ENCODE results near the gene SPOUT1.
A peak's percentile ranks its signal among the peaks of the same experiment; 100 is the strongest.
"Not testable (repeated sequence)": the region's sequence is repeated elsewhere in the genome, so short reads cannot be mapped to it uniquely, and the experiment has no call there.

The SPOUT1 gene, protein sequence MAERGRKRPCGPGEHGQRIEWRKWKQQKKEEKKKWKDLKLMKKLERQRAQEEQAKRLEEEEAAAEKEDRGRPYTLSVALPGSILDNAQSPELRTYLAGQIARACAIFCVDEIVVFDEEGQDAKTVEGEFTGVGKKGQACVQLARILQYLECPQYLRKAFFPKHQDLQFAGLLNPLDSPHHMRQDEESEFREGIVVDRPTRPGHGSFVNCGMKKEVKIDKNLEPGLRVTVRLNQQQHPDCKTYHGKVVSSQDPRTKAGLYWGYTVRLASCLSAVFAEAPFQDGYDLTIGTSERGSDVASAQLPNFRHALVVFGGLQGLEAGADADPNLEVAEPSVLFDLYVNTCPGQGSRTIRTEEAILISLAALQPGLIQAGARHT

GRCh38 chr9:128829477-128830251 is at the start of gene SPOUT1:
SPOUT1 (minus strand) TSS chr9:128829794; CDS start chr9:128829780, 14 bp downstream.
- H3K9me3 ChIP-seq (ENCODE audit: insufficient read depth, low read depth, low read length), result no peaks in the 10 kb centered on the region
- peaks cover 53% of the 10 kb centered on the region for H3K36me3 ChIP-seq (ENCODE audit: insufficient read depth, low read depth, low read length)
- H3K4me1 ChIP-seq (ENCODE audit: insufficient read depth, low read length), result 0 out of 2 replicates have a peak, but pooled peaks cover 4% of the 10 kb centered on the region
- peak within 1 kb of the TSS; percentile 13 for H3K27ac ChIP-seq (ENCODE audit: low read length)
- H3K9ac ChIP-seq (ENCODE audit: low read depth, low read length), result peak within 1 kb of the TSS; percentile 85
- peak within 1 kb of the TSS; percentile 83 for H3K4me3 ChIP-seq (ENCODE audit: low read length)
- no peaks in the 10 kb centered on the region for H3K27me3 ChIP-seq (ENCODE audit: insufficient read depth, low read length)

- Histone ChIP-seq H3K4me1 (ENCODE audit: insufficient read depth, low read length) (no peaks in the 10 kb centered on the region), H3K27me3 (ENCODE audit: insufficient read depth, low read length) (no peaks in the 10 kb centered on the region), H3K27ac (ENCODE audit: low read length) (no peak overlapping the region), H3K9me3 (ENCODE audit: insufficient read depth, low read depth, low read length) (no peaks in the 10 kb centered on the region), H3K9ac (ENCODE audit: low read depth, low read length) (no peak overlapping the region), H3K4me3 (ENCODE audit: low read length) (no peak overlapping the region), H3K36me3 (ENCODE audit: insufficient read depth, low read depth, low read length) (no peaks in the 10 kb centered on the region)
These were observed 48.3 kb upstream of the SPOUT1 start for GRCh38 chr9:128877852-128878251.

- H3K36me3 ChIP-seq (ENCODE audit: insufficient read depth, low read depth, low read length); H3K9ac ChIP-seq (ENCODE audit: low read depth, low read length); H3K27me3 ChIP-seq (ENCODE audit: insufficient read depth, low read length); H3K27ac ChIP-seq (ENCODE audit: low read length); H3K9me3 ChIP-seq (ENCODE audit: insufficient read depth, low read depth, low read length); H3K4me3 ChIP-seq (ENCODE audit: low read length); H3K4me1 ChIP-seq (ENCODE audit: insufficient read depth, low read length): not testable (repeated sequence)
These were observed 41.3 kb upstream of the SPOUT1 start for GRCh38 chr9:128870941-128871265.

DNA sequence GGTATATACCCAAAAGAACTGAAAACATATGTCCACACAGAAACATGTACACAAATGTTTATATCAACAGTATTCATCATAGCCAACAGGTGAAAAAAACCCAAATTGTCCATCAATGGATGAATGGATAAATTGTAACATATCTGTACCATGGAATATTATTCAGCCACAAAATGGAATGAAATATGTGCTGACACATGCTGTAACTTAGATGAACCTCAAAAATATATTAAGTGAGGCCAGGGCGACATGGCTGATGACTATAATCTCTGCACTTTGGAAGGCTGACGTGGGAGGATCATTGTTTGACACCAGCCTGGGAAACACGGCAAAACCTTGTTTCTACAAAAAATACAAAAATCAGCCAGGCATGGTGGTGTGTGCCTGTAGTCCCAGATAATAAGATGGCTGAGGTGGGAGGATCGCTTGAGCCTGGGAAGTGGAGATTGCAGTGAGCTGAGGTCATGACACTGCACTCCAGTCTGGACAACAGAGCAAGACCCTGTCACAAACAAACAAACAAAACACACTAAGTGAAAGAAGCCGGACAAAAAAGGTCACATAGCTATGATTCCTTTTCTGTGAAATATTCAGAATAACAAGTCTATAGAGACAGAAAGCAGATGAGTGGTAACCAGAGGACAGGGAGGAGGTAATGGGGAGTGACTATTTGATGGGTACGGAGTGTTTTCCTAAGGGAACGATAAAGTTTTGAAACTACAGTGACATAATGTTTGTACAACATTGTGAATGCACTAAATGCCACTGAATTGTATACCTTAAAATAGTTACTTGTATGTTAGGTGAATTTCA is 40.7 kb upstream of the SPOUT1 start:
- H3K4me1 ChIP-seq (ENCODE audit: insufficient read depth, low read length), result no peaks in the 10 kb centered on the region
- H3K36me3 ChIP-seq (ENCODE audit: insufficient read depth, low read depth, low read length), result peaks cover 10% of the 10 kb centered on the region; the same call in 1 of the 2 replicates
- no peaks in the 10 kb centered on the region for H3K9me3 ChIP-seq (ENCODE audit: insufficient read depth, low read depth, low read length)
- no peak overlapping the region for H3K27ac ChIP-seq (ENCODE audit: low read length)
- no peak overlapping the region for H3K9ac ChIP-seq (ENCODE audit: low read depth, low read length)
- H3K27me3 ChIP-seq (ENCODE audit: insufficient read depth, low read length), result no peaks in the 10 kb centered on the region
- no peak overlapping the region for H3K4me3 ChIP-seq (ENCODE audit: low read length)

- H3K36me3 ChIP-seq (ENCODE audit: insufficient read depth, low read depth, low read length), result no peaks in the 10 kb centered on the region
- H3K4me3 ChIP-seq (ENCODE audit: low read length), result no peak overlapping the region
- H3K27ac ChIP-seq (ENCODE audit: low read length), result no peak overlapping the region
- no peaks in the 10 kb centered on the region for H3K9me3 ChIP-seq (ENCODE audit: insufficient read depth, low read depth, low read length)
- H3K4me1 ChIP-seq (ENCODE audit: insufficient read depth, low read length), result peaks cover 4% of the 10 kb centered on the region
- H3K27me3 ChIP-seq (ENCODE audit: insufficient read depth, low read length), result no peaks in the 10 kb centered on the region
- no peak overlapping the region for H3K9ac ChIP-seq (ENCODE audit: low read depth, low read length)
These were observed 34.1 kb upstream of the SPOUT1 start for GRCh38 chr9:128863647-128864046.

GRCh38 chr9:128862401-128862851 is 32.8 kb upstream of the SPOUT1 start:
- Histone ChIP-seq H3K27ac (ENCODE audit: low read length) (no peak overlapping the region), H3K9me3 (ENCODE audit: insufficient read depth, low read depth, low read length) (no peaks in the 10 kb centered on the region), H3K4me3 (ENCODE audit: low read length) (no peak overlapping the region), H3K9ac (ENCODE audit: low read depth, low read length) (no peak overlapping the region), H3K27me3 (ENCODE audit: insufficient read depth, low read length) (no peaks in the 10 kb centered on the region), H3K36me3 (ENCODE audit: insufficient read depth, low read depth, low read length) (no peaks in the 10 kb centered on the region), H3K4me1 (ENCODE audit: insufficient read depth, low read length) (peaks cover 4% of the 10 kb centered on the region)

- Histone ChIP-seq H3K27me3 (ENCODE audit: insufficient read depth, low read length) (no peaks in the 10 kb centered on the region), H3K27ac (ENCODE audit: low read length) (no peak overlapping the region), H3K36me3 (ENCODE audit: insufficient read depth, low read depth, low read length) (no peaks in the 10 kb centered on the region), H3K9me3 (ENCODE audit: insufficient read depth, low read depth, low read length) (no peaks in the 10 kb centered on the region), H3K4me1 (ENCODE audit: insufficient read depth, low read length) (peaks cover 4% of the 10 kb centered on the region), H3K4me3 (ENCODE audit: low read length) (no peak overlapping the region), H3K9ac (ENCODE audit: low read depth, low read length) (no peak overlapping the region)
These were observed 31.9 kb upstream of the SPOUT1 start for GRCh38 chr9:128861501-128861900.

DNA sequence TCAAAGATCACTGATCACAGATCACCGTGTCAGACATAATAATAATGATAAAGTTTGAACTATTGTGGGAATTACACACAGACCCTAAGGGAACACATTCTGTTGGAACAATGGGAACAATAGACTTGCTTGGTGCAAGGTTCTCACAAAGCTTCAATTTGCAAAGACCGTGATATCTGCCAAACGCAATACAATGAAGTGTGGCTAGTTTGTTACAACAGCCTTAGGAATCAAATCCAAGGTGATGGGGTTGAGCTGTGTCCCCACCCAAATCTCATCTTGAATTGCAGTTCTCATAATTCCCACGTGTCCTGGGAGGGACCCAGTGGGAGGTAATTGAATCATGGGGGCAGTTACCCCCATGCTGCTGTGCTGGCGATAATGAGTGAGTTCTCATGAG is 31.3 kb upstream of the SPOUT1 start:
- Histone ChIP-seq H3K27ac (ENCODE audit: low read length) (no peak overlapping the region), H3K9ac (ENCODE audit: low read depth, low read length) (no peak overlapping the region), H3K4me3 (ENCODE audit: low read length) (no peak overlapping the region), H3K36me3 (ENCODE audit: insufficient read depth, low read depth, low read length) (no peaks in the 10 kb centered on the region), H3K4me1 (ENCODE audit: insufficient read depth, low read length) (peaks cover 4% of the 10 kb centered on the region), H3K9me3 (ENCODE audit: insufficient read depth, low read depth, low read length) (no peaks in the 10 kb centered on the region), H3K27me3 (ENCODE audit: insufficient read depth, low read length) (no peaks in the 10 kb centered on the region)

- not testable (repeated sequence) for H3K4me1 ChIP-seq (ENCODE audit: insufficient read depth, low read length); H3K36me3 ChIP-seq (ENCODE audit: insufficient read depth, low read depth, low read length); H3K9me3 ChIP-seq (ENCODE audit: insufficient read depth, low read depth, low read length); H3K4me3 ChIP-seq (ENCODE audit: low read length); H3K27me3 ChIP-seq (ENCODE audit: insufficient read depth, low read length); H3K27ac ChIP-seq (ENCODE audit: low read length); H3K9ac ChIP-seq (ENCODE audit: low read depth, low read length)
These were observed 28.9 kb upstream of the SPOUT1 start for GRCh38 chr9:128858476-128858875.

GRCh38 chr9:128854454-128854853 is 24.9 kb upstream of the SPOUT1 start:
- H3K27me3 ChIP-seq (ENCODE audit: insufficient read depth, low read length); H3K4me1 ChIP-seq (ENCODE audit: insufficient read depth, low read length); H3K27ac ChIP-seq (ENCODE audit: low read length); H3K9ac ChIP-seq (ENCODE audit: low read depth, low read length); H3K9me3 ChIP-seq (ENCODE audit: insufficient read depth, low read depth, low read length); H3K36me3 ChIP-seq (ENCODE audit: insufficient read depth, low read depth, low read length); H3K4me3 ChIP-seq (ENCODE audit: low read length): not testable (repeated sequence)

GRCh38 chr9:128852646-128853045 is 23.1 kb upstream of the SPOUT1 start:
- not testable (repeated sequence) for H3K27me3 ChIP-seq (ENCODE audit: insufficient read depth, low read length); H3K27ac ChIP-seq (ENCODE audit: low read length); H3K9me3 ChIP-seq (ENCODE audit: insufficient read depth, low read depth, low read length); H3K9ac ChIP-seq (ENCODE audit: low read depth, low read length); H3K36me3 ChIP-seq (ENCODE audit: insufficient read depth, low read depth, low read length); H3K4me3 ChIP-seq (ENCODE audit: low read length); H3K4me1 ChIP-seq (ENCODE audit: insufficient read depth, low read length)
